ENCODE results near the gene KMT2A. TPM values are rescaled to one million over a fixed set of nuclear protein-coding genes. Genes with fewer than 3 reads are reported as not detected.

Gene KMT2A
- polyA plus RNA-seq, 2 of the 4 experiments (the other 2 are of a cell fraction) = 6.8 to 20.3 TPM

- CTCF ChIA-PET = no interaction called here
- no peak for DNase-seq (ENCODE audit: low read depth in 1 of 2, low spot score in 1 of 2)
- no peak overlapping the region for H3K4me2 ChIP-seq
- 93% methylated on average over 3 of the region's 3 CpGs for WGBS (ENCODE audit: missing lambda C conversion rate)
- H3K4me1 ChIP-seq = no peaks in the 10 kb centered on the region
- H3K9me3 ChIP-seq = no peaks in the 10 kb centered on the region
- no peak for ATAC-seq
- no peak overlapping the region for H3K4me3 ChIP-seq
- H3K27ac ChIP-seq = no peak overlapping the region
- TF ChIP-seq GATA3 (IDR thresholded peaks at IDR 0.05; ENCODE audit: borderline replicate concordance) (no peak), JUNB (IDR thresholded peaks at IDR 0.05) (no peak), ZSCAN20 (CRISPR knock-in tag; IDR thresholded peaks at IDR 0.05) (no peak)
- no peak for FAIRE-seq
- POLR2A ChIA-PET = no interaction called here
These were observed 66.9 kb downstream of the KMT2A start for GRCh38 chr11:118503216-118503615.

GRCh38 chr11:118511601-118512000 is 75.3 kb downstream of the KMT2A start:
- Histone ChIP-seq H3K27ac (no peak overlapping the region), H3K4me1 (no peaks in the 10 kb centered on the region), H3K9me3 (no peaks in the 10 kb centered on the region), H3K4me3 (no peak overlapping the region), H3K4me2 (no peak overlapping the region)
- 86% methylated on average over 5 of the region's 5 CpGs for WGBS (ENCODE audit: missing lambda C conversion rate)
- TF ChIP-seq MAZ (IDR thresholded peaks at IDR 0.05; ENCODE audit: borderline replicate concordance, low read depth, low read length) (no peak), POLR2AphosphoS2 (conservative IDR thresholded peaks at IDR 0.05; ENCODE audit: low read length) (no peak), E2F6 (IDR thresholded peaks at IDR 0.05; ENCODE audit: borderline replicate concordance, low read depth) (no peak), CEBPB (IDR thresholded peaks at IDR 0.05) (no peak), HOXB13 (CRISPR knock-in tag; IDR thresholded peaks at IDR 0.05; ENCODE audit: low read depth) (no peak), TP53 (CRISPR knock-in tag; IDR thresholded peaks at IDR 0.05) (no peak), ZC3H11A (IDR thresholded peaks at IDR 0.05) (no peak), CBX8 (IDR thresholded peaks at IDR 0.05) (no peak), HES2 (IDR thresholded peaks at IDR 0.05) (no peak), EHF (CRISPR knock-in tag; IDR thresholded peaks at IDR 0.05) (no peak)
- TF ChIP-seq, protein P1, sequence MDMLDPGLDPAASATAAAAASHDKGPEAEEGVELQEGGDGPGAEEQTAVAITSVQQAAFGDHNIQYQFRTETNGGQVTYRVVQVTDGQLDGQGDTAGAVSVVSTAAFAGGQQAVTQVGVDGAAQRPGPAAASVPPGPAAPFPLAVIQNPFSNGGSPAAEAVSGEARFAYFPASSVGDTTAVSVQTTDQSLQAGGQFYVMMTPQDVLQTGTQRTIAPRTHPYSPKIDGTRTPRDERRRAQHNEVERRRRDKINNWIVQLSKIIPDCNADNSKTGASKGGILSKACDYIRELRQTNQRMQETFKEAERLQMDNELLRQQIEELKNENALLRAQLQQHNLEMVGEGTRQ (IDR thresholded peaks at IDR 0.05) = no peak
- POLR2A ChIA-PET = no interaction called here
- CTCF ChIA-PET = interaction anchor here (0.6 kb wide), 1 partner anchor 21 kb away, joined by 3 read pairs; no protein-coding TSS in a partner anchor
- DNase-seq (ENCODE audit: low read depth in 1 of 2, low spot score in 1 of 2) (no peak), ATAC-seq (no peak), FAIRE-seq (no peak)

GRCh38 chr11:118514103-118514502 is 77.8 kb downstream of the KMT2A start:
- FAIRE-seq (no peak), ATAC-seq (no peak), DNase-seq (ENCODE audit: low read depth in 1 of 2, low spot score in 1 of 2) (no peak)
- Histone ChIP-seq H3K4me1 (no peaks in the 10 kb centered on the region), H3K9me3 (no peaks in the 10 kb centered on the region), H3K27ac (no peak overlapping the region), H3K4me3 (no peak overlapping the region), H3K4me2 (no peak overlapping the region)
- POLR2A ChIA-PET = no interaction called here
- CTCF ChIA-PET = interaction anchor here (0.6 to 1.0 kb wide), 3 partner anchors 34 to 218 kb away, joined by 3 read pairs; no protein-coding TSS in a partner anchor
- 89% methylated on average over 7 of the region's 7 CpGs for WGBS (ENCODE audit: missing lambda C conversion rate)
- TF ChIP-seq TP53 (CRISPR knock-in tag; IDR thresholded peaks at IDR 0.05) = no peak
- TF ChIP-seq, protein P2, sequence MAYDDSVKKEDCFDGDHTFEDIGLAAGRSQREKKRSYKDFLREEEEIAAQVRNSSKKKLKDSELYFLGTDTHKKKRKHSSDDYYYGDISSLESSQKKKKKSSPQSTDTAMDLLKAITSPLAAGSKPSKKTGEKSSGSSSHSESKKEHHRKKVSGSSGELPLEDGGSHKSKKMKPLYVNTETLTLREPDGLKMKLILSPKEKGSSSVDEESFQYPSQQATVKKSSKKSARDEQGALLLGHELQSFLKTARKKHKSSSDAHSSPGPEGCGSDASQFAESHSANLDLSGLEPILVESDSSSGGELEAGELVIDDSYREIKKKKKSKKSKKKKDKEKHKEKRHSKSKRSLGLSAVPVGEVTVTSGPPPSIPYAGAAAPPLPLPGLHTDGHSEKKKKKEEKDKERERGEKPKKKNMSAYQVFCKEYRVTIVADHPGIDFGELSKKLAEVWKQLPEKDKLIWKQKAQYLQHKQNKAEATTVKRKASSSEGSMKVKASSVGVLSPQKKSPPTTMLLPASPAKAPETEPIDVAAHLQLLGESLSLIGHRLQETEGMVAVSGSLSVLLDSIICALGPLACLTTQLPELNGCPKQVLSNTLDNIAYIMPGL (CRISPR knock-in tag; IDR thresholded peaks at IDR 0.05; ENCODE audit: borderline replicate concordance) = no peak
- TF ChIP-seq POLR2A (IDR thresholded peaks at IDR 0.05; ENCODE audit: low read length) = no peak
- TF ChIP-seq RFX5 (IDR thresholded peaks at IDR 0.05) = no peak
- no peak for TF ChIP-seq E2F6 (IDR thresholded peaks at IDR 0.05; ENCODE audit: borderline replicate concordance, low read depth)

DNA sequence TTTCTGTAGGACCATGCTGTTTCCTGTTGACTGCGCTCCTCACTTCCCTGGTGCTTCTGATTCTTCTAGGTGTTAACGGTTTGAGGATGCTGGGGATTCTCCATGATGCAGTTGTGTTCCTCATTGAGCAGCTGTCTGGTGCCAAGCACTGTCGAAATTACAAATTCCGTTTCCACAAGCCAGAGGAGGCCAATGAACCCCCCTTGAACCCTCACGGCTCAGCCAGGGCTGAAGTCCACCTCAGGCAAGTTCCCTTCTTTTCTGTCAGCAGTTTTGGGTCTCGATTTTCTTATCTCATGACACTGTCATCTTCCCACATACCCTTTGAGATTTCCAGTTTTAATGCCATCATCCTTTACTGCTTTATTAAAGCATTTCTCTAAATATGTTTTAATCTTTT is 83.3 kb downstream of the KMT2A start:
- FAIRE-seq (no peak), DNase-seq (ENCODE audit: low read depth in 1 of 2, low spot score in 1 of 2) (no peak), ATAC-seq (no peak)
- Histone ChIP-seq H3K9me3 (no peaks in the 10 kb centered on the region), H3K4me3 (no peak overlapping the region), H3K4me2 (no peak overlapping the region), H3K4me1 (no peaks in the 10 kb centered on the region), H3K27ac (no peak overlapping the region)
- CTCF ChIA-PET = interaction anchor here (0.6 kb wide), 1 partner anchor 349 kb away, joined by 3 read pairs; no protein-coding TSS in a partner anchor
- 94% methylated on average over 6 of the region's 6 CpGs for WGBS (ENCODE audit: missing lambda C conversion rate)
- POLR2A ChIA-PET = no interaction called here
- TF ChIP-seq BCL3 (IDR thresholded peaks at IDR 0.05) (no peak), MAFK (IDR thresholded peaks at IDR 0.05; ENCODE audit: partially characterized antibody) (no peak), EHF (CRISPR knock-in tag; IDR thresholded peaks at IDR 0.05) (no peak), NR3C1 (IDR thresholded peaks at IDR 0.05) (no peak), KDM1A (IDR thresholded peaks at IDR 0.05; ENCODE audit: low read depth) (no peak), JUNB (IDR thresholded peaks at IDR 0.05) (no peak), FOSB (CRISPR knock-in tag; IDR thresholded peaks at IDR 0.05) (no peak), TFCP2L1 (CRISPR knock-in tag; IDR thresholded peaks at IDR 0.05) (no peak), PHF8 (IDR thresholded peaks at IDR 0.05; ENCODE audit: borderline replicate concordance, low read depth) (no peak), CBX8 (IDR thresholded peaks at IDR 0.05) (no peak), NPAS2 (CRISPR knock-in tag; IDR thresholded peaks at IDR 0.05; ENCODE audit: borderline replicate concordance) (no peak), MYC (IDR thresholded peaks at IDR 0.05; ENCODE audit: borderline replicate concordance, low read length) (no peak), EP300 (IDR thresholded peaks at IDR 0.05) (no peak), RCOR1 (IDR thresholded peaks at IDR 0.05; ENCODE audit: low read depth, low read length) (no peak), BHLHE40 (IDR thresholded peaks at IDR 0.05; ENCODE audit: low read depth, low read length) (no peak)
